Brain microvascular endothelial cell (primary cell): Measurements from ENCODE around the gene EIF1.

Source experiments
- DNase-seq: peaks from one replicate; pipeline ENCODE4 v3.0.0-alpha.2; 2020
- H3K27ac ChIP-seq: fragments of 250-450 bp; sonication (Bioruptor Pico); 2 replicates; pipeline ENCODE4 v1.5.1; 2020; ENCODE audit warnings: mild to moderate bottlenecking, moderate library complexity
- H3K27me3 ChIP-seq: fragments of 250-450 bp; sonication (Bioruptor Pico); replicated peaks from 2 replicates; pipeline ENCODE4 v1.5.1; 2020; ENCODE audit warnings: mild to moderate bottlenecking
- H3K36me3 ChIP-seq: fragments of 250-450 bp; sonication (Bioruptor Pico); replicated peaks from 2 replicates; pipeline ENCODE4 v1.5.1; 2020; ENCODE audit warnings: mild to moderate bottlenecking
- H3K4me3 ChIP-seq: 2 replicates; pipeline ENCODE4 v1.5.1; 2011; ENCODE audit warnings: low read depth, mild to moderate bottlenecking, control low read depth, low read length, moderate library complexity
- CTCF ChIP-seq: IDR thresholded peaks from 2 replicates; pipeline ENCODE4 v1.5.1; 2011; ENCODE audit warnings: low read depth, mild to moderate bottlenecking, moderate library complexity, low read length, control low read depth, inconsistent platforms; ENCODE audit errors: missing control alignments
- in situ Hi-C: cut with HindIII; loops from 2 replicates; pipeline ENCODE4 v1.10.0; 2017; ENCODE audit warnings: low sequenced_read_pairs, low pct_ligation_motif_present

EIF1 gene

GRCh38 chr17:41707803-41708669 is 19.4 kb downstream of the EIF1 start:
- in situ Hi-C loops, result no loop called here
- Histone ChIP-seq H3K27me3 (no peaks in the 10 kb centered on the region), H3K4me3 (no peak overlapping the region), H3K27ac (no peak overlapping the region), H3K36me3 (no peaks in the 10 kb centered on the region)
- TF ChIP-seq CTCF, result no peak
- no peak for DNase-seq

- peak; percentile 86 for DNase-seq
- Histone ChIP-seq H3K36me3 (no peaks in the 10 kb centered on the region), H3K4me3 (no peak overlapping the region), H3K27me3 (no peaks in the 10 kb centered on the region), H3K27ac (no peak overlapping the region)
- TF ChIP-seq CTCF, result no peak
- in situ Hi-C loops, result no loop called here
Measured at GRCh38 chr17:41710472-41711090, 21.9 kb downstream of the EIF1 start.

DNA sequence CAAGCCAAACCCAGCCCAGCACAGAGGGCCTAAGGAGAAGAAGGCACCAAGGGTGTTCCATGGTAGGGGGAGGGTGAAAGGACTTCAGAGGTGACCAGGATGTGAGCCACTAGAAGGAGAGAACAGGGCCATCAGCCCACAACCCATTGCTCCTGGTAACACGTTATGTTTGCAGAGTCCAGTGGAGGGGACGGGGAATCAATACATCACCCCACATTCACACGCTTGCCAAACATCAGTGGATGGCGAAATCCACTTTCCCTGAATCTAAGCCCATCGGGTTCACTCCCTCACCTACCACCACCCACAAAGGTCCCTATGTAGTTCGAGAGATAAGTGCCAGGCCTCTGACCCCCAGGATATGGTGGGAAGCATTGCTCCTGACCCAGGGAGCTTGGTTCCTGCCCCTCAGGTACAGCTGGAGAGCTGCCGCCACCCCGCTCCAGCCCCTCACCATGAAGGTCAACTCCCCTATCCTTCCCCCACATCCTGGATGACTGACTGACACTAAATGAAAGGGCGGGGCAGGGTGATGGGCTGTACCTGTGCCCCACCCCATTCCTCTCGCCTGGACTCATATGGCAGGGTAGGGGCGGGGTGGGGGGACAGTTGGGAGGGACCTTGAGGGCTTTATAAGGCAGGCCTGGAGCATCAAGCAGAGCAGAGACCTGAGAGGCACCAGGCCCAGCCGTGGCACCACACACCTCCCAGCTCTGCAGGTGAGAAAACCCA is 23.1 kb downstream of the EIF1 start, which contains the start of gene GAST:
TSS of gene GAST (plus strand) at position 663 of the 732 bp plus-strand sequence. CDS start 3,106 bp downstream, outside the sequence.
- Histone ChIP-seq H3K27me3 (no peaks in the 10 kb centered on the region), H3K4me3 (no peak within 1 kb of the TSS), H3K36me3 (no peaks in the 10 kb centered on the region), H3K27ac (no peak within 1 kb of the TSS)
- no peak for TF ChIP-seq CTCF
- in situ Hi-C loops, result no loop called here
- no peak for DNase-seq

DNA sequence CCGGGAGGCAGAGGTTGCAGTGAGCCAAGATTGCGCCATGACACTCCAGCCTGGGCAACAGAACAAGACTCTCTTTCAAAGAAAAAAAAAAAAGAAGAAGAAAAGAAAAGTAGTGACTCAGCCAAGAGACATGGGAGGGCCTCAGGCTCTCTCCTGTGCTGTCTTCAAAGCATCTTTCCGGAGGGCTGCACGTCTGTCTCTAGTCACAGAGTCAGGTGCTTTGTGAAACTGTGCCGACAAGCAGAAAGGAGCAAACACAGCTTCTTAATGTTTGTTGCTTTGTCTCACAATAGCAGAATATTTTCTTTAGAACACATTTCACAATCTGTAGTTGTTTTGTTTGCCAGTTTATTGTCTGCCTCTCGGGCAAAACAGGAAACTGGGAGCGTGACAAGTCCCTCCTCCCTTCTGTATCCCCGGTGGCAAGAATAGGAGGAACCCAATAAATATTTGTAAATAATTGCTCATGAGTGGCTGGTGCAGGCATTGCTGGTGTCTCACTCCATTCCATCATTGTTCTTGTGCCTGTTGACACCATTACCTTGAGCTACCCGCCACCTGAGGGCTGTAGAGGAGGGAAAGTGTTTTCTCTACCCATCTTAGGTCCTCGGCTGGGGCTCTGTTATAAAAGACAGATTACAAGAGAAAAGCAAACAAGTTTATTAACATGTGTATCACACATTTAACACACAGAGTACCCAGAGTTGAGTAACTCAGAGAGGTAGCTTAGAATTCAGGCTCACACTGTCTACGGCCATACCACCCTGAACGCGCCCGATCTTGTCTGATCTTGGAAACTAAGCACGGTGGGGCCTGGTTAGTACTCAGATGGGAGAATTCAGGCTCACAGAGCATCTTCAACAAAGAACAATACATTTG is 29.0 kb downstream of the EIF1 start:
- Histone ChIP-seq H3K27me3 (no peaks in the 10 kb centered on the region), H3K36me3 (no peaks in the 10 kb centered on the region), H3K27ac (no peak overlapping the region), H3K4me3 (no peak overlapping the region)
- DNase-seq, result no peak
- in situ Hi-C loops, result no loop called here
- no peak for TF ChIP-seq CTCF

DNA sequence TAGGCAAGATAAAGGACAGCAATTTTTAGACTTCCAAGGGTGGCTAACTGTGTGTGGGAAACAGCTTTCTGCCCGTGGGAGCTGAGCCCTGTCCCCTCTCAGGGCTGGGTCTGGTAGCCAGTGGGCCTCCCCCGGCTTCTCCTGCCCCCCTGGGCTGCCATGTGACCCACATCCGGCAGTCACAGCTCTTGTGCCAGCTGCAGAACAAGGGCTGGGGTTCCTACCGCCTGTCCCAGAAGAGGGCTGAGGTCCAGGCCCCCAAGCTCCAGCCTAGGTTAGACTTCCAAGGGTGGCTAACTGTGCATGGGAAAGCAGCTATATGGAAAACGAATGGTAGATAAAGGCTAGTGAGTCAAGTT is 29.6 kb downstream of the EIF1 start:
- H3K27me3 ChIP-seq, result no peaks in the 10 kb centered on the region
- no peak for TF ChIP-seq CTCF
- H3K4me3 ChIP-seq, result no peak overlapping the region
- no peak overlapping the region for H3K27ac ChIP-seq
- in situ Hi-C loops, result no loop called here
- DNase-seq, result no peak
- H3K36me3 ChIP-seq, result no peaks in the 10 kb centered on the region
